ENCODE measurements around the gene NOL3.

The NOL3 gene

DNA sequence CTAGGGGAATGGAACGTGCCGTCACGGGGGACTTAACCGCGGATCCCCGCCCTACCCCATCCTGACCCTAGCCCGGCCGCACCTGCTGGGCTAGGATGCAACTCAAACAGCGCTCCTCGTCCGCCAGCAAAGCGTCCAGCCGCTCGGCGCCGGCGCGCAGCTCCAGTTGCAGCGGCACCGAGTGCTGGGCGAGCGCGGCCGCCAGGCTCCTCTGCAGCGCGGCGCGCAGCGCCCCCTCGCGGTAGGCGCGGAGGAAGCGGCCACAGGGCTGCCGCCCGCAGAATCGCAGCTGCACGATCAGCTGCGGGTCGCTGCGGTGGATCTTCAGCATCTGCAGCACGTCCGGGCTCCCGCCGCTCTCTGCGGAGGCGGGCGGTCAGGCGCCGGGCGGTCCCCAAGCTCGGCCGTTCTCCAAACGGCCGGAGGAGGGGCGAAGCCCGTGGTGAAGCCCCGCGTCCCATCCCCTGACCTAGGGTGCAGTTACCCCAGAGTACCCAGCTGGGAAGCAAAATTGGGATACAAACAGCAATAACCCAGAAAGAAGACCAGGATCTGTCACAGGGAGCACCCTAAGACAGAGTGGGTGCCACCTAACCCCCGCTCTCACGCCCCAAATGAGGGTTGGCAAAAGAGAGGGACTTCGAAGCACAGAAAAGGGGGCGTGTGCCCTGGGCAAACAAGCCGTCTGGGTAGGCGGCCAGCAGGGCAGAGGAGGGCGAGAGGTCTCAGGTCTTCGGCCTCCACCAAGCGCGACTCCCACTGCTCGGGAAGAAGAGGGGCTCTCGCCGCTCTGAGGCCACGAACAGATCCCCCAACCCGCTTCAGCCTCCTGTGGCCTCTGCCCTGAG, 14.8 kb upstream of the NOL3 start:
- DNase-seq: peak; percentile 59 to 61

DNA sequence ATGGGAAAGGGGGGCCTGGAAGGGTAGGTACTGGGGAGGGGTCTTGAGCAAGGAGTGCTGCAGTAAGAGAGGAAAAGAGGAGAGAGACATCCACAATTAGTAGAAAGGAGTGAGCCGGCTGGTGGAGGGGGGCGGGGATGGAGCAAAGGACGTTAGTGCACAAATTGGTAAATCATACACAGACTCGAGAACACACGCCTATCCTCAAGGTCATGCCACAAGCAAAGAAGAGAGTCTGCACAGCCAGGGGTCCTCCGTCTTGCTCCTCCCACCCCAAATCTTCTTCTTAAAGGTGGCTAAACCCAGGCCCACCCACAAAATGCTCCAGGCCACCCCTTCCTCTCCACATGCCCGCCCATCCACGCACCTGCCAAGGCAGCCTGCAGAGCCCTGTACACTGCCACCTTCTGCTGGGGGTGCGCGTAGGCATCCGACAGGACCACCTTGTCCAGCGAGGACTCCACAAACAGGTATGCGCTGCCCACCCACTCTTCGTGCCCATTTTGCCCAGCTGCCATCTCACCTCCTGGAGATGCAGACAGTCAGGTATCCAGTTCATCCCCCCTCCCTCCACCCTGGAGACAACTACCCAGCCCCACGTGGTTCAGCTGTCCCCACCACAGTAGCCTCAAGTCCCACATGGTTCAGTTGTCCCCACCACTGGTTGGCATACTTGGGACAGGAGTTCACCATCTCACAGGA, 14.0 kb upstream of the NOL3 start:
- DNase-seq: no peak

GRCh38 chr16:67157106-67157748, 13.1 kb upstream of the NOL3 start:
- DNase-seq: no peak

DNA sequence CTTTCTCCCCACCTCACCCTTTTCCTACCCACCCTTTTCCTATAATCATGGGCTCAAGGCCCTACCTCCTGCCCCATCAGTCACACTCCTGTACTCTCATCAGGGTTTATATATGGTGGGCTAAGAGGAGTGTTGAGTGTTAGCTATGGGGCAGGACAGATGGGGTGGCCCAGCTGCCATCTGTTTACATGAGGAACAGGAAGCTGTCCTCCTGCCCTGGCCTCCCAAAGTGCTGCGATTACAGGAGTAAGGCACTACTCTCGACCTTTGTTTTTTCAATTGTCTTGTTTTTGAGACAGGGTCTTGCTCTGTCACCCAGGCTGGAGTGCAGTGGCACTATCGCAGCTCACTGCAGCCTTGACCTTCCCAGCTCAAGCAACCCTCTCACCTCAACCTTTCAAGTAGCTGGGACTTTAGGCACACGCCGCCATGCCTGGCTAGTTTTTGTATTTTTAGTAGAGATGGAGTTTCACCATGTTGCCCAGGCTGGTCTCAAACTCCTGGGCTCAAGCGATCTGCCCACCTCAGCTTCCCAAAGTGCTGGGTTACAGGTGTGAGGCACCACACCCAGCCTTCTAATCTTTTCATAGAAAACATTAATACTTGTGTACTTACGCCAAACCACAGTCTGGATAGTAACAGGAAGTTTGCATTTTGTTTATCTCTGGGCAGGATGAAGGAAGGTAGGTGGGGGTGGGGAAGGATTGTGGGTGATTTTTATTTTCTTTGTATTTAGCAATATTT, 12.3 kb upstream of the NOL3 start:
- no peak for DNase-seq

DNA sequence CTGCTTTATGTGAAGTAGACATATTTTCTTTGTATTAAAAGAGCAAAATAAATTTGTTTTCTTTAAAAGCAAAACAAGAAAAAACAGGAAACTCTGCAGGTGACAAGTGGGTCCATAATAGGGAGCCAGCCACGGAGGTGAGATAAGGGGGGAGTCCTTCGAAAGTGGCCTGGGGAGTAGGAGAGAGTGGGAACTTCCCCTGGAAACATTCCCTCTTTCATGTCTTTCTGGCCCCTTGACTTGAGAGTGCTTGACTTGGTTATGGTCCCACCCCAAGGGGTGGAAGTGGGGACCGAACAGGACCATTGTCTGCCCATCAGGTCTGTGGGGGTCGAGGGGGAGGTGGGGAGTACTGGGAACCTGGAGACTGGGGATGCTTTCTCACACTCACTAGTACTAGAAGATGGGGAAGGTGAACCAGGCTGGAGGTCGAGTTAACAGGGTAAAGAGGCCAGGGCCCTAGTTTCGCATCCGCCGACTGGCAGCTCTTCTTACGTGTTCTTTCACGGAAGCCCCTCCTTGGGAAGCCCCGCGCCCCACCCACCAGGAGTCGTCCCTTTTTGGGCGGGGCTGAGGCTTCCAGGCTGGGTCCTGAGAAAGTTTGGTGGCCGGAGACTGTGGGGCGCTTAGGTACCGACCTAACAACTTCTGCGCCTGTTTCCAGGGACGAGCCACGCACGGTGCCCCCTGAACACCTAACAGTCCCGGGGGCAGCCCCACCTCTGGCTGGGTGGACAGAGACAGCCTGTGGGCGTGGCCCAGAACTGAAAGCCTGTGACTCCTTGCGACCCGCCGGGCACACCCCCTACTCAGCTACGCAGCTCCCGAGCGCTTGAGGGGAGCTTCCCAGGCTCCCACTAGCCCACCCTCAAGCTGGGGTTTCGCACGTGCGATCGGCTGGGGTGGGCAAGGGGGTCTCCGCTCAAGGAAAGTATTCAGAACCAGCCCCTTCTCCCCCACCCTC, 11.4 kb upstream of the NOL3 start:
- peak in 1 of 2 experiments; percentile 16 for DNase-seq

GRCh38 chr16:67161595-67162058, 8.7 kb upstream of the NOL3 start:
- no peak for DNase-seq

DNA sequence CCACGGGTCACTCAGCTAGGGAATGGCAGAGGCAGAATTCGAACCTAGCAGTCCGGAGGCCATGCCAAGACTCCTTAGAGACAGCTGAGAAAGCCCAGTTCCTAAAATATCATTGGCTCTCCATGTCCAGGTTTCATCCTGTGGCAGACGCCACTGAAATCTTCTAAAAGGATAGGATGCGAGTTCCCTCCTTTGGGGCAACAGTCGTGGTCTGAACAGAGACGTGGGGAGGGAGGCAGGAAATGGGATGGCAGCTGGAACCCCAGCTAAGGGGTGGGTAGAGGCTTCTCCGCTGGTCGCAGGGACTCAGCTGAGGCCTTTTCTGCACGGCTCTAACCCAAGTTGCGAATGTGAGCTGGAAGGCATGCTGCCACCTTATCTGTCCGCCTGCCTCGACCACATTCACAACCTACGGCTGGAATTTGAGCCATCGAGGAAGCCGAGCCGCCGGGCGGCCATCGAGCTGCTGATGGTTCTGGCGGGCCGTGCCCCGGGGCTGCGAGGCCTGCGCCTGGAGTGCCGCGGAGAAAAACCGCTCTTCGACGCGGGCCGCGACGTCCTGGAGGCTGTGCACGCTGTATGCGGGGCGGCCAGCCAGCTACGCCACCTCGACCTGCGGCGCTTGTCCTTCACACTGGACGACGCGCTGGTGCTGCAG, 7.7 kb upstream of the NOL3 start:
- no peak for DNase-seq

- DNase-seq: no peak
Measured at GRCh38 chr16:67163164-67163998, 7.0 kb upstream of the NOL3 start.

GRCh38 chr16:67163999-67164558, 6.3 kb upstream of the NOL3 start:
- no peak for DNase-seq

DNA sequence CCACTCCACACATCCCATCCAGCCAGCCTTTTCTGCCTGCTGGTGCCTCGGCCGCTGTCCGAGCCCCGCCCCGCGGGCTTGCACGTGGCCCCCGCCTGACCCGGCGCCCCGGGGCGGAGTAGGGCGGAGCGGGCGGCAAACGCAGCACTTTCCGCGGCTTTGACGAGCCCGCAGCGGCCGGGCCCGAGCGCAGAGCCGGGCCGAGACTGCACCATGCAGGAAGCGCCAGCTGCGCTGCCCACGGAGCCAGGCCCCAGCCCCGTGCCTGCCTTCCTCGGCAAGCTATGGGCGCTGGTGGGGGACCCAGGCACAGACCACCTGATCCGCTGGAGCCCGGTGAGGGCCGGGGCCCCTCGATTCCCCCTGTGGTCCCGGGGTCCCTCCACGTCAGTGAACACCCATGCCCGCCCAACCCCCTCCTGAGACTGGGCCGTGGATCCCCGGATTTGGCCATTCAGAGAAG, 5.7 kb upstream of the NOL3 start, which contains the start of gene HSF4:
TSS of gene HSF4 (plus strand) at position 147 of the 463 bp plus-strand sequence. CDS start at position 214, 67 bp downstream.
- no peak for DNase-seq

GRCh38 chr16:67165121-67166078, 4.9 kb upstream of the NOL3 start:
- DNase-seq: no peak

DNA sequence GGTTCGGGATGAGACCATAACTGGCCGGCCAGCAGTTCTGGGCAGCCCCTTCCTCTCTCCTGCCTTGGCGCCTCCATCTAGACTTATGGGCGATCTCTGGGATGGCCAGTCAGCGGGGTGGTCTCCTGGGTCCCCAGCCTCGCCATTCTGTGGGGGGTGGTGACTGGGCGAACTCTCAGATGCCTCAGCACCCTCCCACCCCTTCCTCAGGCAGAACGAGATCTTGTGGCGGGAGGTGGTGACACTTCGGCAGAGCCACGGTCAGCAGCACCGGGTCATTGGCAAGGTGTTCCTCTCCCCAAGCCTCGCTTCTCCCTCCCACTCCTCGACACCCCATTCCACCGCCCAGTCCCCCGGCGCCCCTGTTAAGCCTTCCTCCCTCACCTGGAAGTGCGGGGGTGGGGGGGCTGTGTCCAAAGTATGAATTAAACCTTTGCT, 4.2 kb upstream of the NOL3 start:
- DNase-seq: no peak

DNA sequence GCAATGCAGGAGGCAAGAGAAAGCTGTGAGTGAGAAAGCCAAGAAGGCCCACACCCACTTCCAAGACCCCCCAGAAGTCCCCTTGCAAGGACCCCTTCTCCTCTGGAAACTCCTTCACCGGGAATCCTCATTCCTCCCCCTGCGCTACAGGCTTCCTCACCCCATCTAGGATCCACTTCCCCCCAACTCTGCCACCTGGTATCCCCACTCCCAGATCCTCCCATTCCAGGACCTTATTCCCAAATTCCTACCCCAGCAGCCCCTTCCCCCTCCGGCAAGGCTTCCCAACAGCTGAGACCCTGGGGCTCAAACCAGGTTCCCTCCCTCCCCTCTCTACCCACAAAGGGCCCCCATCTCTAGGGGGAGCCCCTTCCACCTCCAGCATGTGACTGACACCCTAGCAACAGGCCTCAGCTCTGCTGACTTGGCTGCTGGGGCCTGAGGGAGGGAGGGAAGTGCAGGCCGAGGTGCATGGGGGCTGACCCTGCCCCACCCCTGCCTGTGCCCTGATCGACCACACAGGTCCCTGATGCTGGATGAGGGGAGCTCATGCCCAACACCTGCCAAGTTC, 3.7 kb upstream of the NOL3 start:
- no peak for DNase-seq

GRCh38 chr16:67167588-67167987, 2.8 kb upstream of the NOL3 start:
- no peak for DNase-seq

DNA sequence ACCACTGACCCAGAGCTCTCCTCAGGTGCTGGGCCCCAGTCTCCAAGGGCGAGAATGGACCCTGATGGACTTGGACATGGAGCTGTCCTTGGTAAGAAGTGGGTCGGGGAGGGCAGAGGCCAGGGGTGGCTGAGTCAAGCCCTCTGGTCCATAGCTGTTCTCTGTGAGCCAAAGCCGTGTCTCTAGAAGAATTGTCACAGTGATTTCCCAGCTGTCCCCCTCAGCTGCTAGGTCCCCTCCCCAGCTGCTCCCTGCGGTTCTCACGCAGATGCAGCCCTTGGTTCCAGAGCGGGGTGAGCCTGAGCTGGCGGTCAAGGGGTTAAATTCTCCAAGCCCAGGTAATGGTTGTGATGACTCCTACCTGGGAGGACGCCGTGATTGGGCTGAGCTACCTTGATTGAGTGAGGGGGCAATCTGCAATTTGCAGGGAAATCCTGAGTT, 1.3 kb upstream of the NOL3 start:
- no peak for DNase-seq

DNA sequence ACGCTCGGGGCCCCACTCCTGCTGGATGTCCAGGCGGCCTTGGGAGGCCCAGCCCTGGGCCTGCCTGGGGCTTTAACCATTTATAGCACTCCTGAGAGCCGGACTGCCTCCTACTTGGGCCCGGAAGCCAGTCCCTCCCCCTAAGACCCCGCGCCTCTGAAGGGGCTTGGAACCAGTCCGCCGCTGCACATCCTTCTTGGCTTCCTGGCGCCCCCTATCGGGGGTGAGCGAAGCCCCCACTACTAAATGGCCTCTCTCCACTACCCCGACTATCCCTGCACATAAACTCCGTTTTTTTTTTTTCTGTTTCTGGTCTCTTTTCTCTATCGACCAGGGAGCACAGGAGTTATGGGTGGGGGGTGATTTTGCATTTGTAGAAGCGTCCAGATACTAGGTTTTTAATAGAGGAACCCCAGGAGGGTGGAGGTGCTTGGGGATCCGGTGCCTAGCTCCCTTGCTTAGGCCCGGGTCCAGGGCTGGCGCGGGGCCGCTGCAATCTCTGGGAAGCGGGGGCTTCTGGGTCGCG, 633 bp upstream of the NOL3 start:
- no peak for DNase-seq

- no peak for DNase-seq
Measured at GRCh38 chr16:67170949-67171649, 761 bp downstream of the NOL3 start.
